Loucy (cell line): Measurements from ENCODE around the gene FAM131A.

Experiments
- H2AFZ ChIP-seq: fragments of 200-600 bp; sonication (generic); 2 replicates; pipeline ENCODE4 v1.6.0; 2016; ENCODE audit warnings: antibody characterized with exemption, mild to moderate bottlenecking, low read length, moderate library complexity
- H3F3A ChIP-seq: fragments of 200-600 bp; 2 replicates; pipeline ENCODE4 v1.6.0; 2016; ENCODE audit warnings: antibody characterized with exemption, low read depth, mild to moderate bottlenecking
- H3K27me3 ChIP-seq: fragments of 200-600 bp; sonication (generic); 2 replicates; pipeline ENCODE4 v1.6.1; 2014; ENCODE audit warnings: low read length, mild to moderate bottlenecking; ENCODE audit not compliant: insufficient read depth, poor library complexity, severe bottlenecking
- H3K36me3 ChIP-seq: fragments of 200-600 bp; sonication (generic); 2 replicates; pipeline ENCODE4 v1.6.1; 2016; ENCODE audit warnings: low read length; ENCODE audit not compliant: insufficient read depth
- H3K4me1 ChIP-seq: fragments of 200-600 bp; sonication (generic); 2 replicates; pipeline ENCODE4 v1.5.1; 2014; ENCODE audit warnings: low read length, mild to moderate bottlenecking; ENCODE audit not compliant: insufficient read depth, poor library complexity, severe bottlenecking
- H3K4me2 ChIP-seq: fragments of 200-600 bp; sonication (generic); 2 replicates; pipeline ENCODE4 v1.6.0; 2014; ENCODE audit warnings: antibody characterized with exemption, low read length, low read depth, mild to moderate bottlenecking; ENCODE audit not compliant: poor library complexity, severe bottlenecking
- H3K4me3 ChIP-seq: fragments of 200-600 bp; sonication (generic); 2 replicates; pipeline ENCODE4 v1.5.1; 2014; ENCODE audit warnings: low read length, mild to moderate bottlenecking, mixed read lengths; ENCODE audit not compliant: poor library complexity, severe bottlenecking
- H3K79me2 ChIP-seq: fragments of 200-600 bp; sonication (generic); 2 replicates; pipeline ENCODE4 v1.6.1; 2014; ENCODE audit warnings: low read length; ENCODE audit not compliant: insufficient read depth
- H3K9ac ChIP-seq: fragments of 200-600 bp; sonication (generic); 2 replicates; pipeline ENCODE4 v1.6.0; 2014; ENCODE audit warnings: mild to moderate bottlenecking, low read depth, low read length, moderate library complexity; ENCODE audit not compliant: poor library complexity, severe bottlenecking
- H3K9me2 ChIP-seq: fragments of 200-600 bp; sonication (generic); replicated peaks from 2 replicates; pipeline ENCODE4 v1.6.1; 2016; ENCODE audit warnings: low read depth, low read length, mixed read lengths
- H3K9me3 ChIP-seq: fragments of 200-600 bp; sonication (generic); 2 replicates; pipeline ENCODE4 v1.6.1; 2014; ENCODE audit warnings: mild to moderate bottlenecking, antibody characterized with exemption, low read length, low read depth; ENCODE audit not compliant: insufficient read depth
- H4K20me1 ChIP-seq: fragments of 200-600 bp; sonication (generic); 2 replicates; pipeline ENCODE4 v1.6.0; 2014; ENCODE audit warnings: antibody characterized with exemption, low read length, mild to moderate bottlenecking; ENCODE audit not compliant: insufficient read depth, poor library complexity, severe bottlenecking
- EZH2phosphoT487 ChIP-seq: fragments of 200-600 bp; IDR thresholded peaks from 2 replicates; pipeline ENCODE4 v1.6.1; 2018; ENCODE audit warnings: antibody characterized with exemption, mild to moderate bottlenecking, moderate library complexity, borderline replicate concordance
- TF ChIP-seq, protein P1 (sequence below): fragments of 200-600 bp; sonication (generic); conservative IDR thresholded peaks from 2 replicates; pipeline ENCODE4 v1.5.1; 2014; ENCODE audit warnings: mild to moderate bottlenecking, antibody characterized with exemption, low read length

Gene FAM131A

DNA sequence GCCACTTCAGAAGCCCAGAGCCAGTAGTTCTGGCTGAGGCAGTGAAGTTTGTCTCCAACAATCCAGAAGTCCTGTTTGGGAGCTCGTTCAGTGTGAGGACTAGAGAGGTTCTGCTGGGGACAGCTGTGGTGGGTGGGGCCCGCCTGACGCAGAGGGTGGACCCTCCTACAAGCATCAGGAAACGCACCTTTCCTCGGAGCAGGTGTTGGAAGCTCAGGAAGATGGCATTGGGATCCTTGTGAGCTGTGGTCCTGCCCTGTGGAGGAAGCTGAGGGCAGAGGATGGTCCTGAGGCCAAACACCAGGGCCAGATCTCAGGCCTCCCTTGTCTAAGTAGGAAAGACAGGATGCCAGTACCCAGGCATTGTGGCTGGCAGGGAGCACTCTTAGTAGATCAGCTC is 35.5 kb downstream of the FAM131A start:
- no peak overlapping the region for H3K9ac ChIP-seq
- TF ChIP-seq, protein P1, sequence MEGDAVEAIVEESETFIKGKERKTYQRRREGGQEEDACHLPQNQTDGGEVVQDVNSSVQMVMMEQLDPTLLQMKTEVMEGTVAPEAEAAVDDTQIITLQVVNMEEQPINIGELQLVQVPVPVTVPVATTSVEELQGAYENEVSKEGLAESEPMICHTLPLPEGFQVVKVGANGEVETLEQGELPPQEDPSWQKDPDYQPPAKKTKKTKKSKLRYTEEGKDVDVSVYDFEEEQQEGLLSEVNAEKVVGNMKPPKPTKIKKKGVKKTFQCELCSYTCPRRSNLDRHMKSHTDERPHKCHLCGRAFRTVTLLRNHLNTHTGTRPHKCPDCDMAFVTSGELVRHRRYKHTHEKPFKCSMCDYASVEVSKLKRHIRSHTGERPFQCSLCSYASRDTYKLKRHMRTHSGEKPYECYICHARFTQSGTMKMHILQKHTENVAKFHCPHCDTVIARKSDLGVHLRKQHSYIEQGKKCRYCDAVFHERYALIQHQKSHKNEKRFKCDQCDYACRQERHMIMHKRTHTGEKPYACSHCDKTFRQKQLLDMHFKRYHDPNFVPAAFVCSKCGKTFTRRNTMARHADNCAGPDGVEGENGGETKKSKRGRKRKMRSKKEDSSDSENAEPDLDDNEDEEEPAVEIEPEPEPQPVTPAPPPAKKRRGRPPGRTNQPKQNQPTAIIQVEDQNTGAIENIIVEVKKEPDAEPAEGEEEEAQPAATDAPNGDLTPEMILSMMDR = no peak
- TF ChIP-seq EZH2phosphoT487 = no peak
- peaks cover 9% of the 10 kb centered on the region; the same call in 1 of the 2 replicates for H3K36me3 ChIP-seq
- H3K9me3 ChIP-seq = no peaks in the 10 kb centered on the region
- no peaks in the 10 kb centered on the region for H3K27me3 ChIP-seq
- no peak overlapping the region for H3K4me3 ChIP-seq
- H3K4me2 ChIP-seq = no peak overlapping the region
- no peaks in the 10 kb centered on the region for H3F3A ChIP-seq
- H2AFZ ChIP-seq = no peak overlapping the region
- no peaks in the 10 kb centered on the region for H3K9me2 ChIP-seq
- peaks cover 3% of the 10 kb centered on the region for H3K4me1 ChIP-seq
- no peaks in the 10 kb centered on the region for H3K79me2 ChIP-seq
- H4K20me1 ChIP-seq = no peaks in the 10 kb centered on the region

DNA sequence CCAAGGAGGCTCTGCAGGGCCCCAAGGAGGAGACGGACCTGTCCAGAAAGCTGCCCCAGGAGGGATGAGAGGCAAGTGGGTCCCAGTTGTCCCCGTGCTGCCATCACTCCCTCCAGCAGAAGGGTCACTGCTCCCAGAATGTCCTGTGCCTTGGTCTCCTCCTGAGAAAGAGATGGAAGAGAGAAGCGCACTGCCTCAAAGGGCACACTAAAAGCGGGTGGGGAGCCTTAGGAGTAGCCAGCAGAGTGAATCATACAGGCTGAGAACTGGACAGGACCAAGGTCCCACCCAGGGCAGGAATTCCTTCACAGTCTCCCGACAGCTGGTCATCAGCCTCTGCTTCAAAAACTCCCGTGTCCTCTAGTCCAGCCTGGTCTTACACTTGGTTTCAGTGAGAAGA is 36.0 kb downstream of the FAM131A start:
- no peak overlapping the region for H3K9ac ChIP-seq
- H3K9me2 ChIP-seq = no peaks in the 10 kb centered on the region
- H3K9me3 ChIP-seq = no peaks in the 10 kb centered on the region
- peaks cover 3% of the 10 kb centered on the region for H3K4me1 ChIP-seq
- H3F3A ChIP-seq = no peaks in the 10 kb centered on the region
- H3K36me3 ChIP-seq = peaks cover 4% of the 10 kb centered on the region; the same call in 1 of the 2 replicates
- no peak overlapping the region for H2AFZ ChIP-seq
- no peaks in the 10 kb centered on the region for H3K79me2 ChIP-seq
- TF ChIP-seq, protein P1 = no peak
- no peak for TF ChIP-seq EZH2phosphoT487
- H3K27me3 ChIP-seq = no peaks in the 10 kb centered on the region
- H3K4me3 ChIP-seq = no peak overlapping the region
- H4K20me1 ChIP-seq = no peaks in the 10 kb centered on the region
- no peak overlapping the region for H3K4me2 ChIP-seq

DNA sequence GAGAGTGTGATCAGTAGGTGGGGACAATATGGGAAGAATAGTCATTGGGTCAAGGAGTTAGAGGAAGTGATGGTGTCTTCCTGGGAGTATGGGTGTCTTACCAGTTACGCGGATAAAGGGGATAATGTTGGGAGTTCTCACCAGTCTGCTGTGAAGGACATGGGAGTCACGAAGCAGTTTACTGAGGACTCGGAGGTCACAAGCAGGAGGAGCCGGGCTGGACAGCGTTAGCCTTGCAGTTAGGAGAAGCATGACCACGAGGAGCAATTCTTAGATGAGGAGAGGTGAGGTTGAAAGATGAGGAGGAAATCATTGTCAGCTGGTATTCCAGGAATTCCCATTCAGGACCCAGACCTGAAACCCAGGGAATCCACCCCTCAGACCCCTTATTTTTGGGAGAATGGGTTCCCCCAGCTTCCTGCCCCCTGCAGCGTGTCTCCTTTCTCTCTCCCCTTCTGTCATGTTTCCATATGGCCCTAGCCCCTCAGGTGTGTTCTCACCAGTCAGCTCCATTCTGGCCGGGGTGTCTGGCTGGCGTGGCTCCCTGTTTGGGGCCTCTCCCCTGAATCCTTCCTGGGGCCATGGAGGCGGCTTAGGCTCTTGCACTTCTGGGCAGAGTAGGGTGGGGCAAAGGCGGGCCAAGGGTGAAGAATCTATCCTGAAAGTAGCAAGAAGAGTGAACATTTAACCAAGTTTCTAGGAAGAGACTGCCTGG is 38.5 kb downstream of the FAM131A start:
- TF ChIP-seq, protein P1 = no peak
- TF ChIP-seq EZH2phosphoT487 = no peak
- no peaks in the 10 kb centered on the region for H3K36me3 ChIP-seq
- no peaks in the 10 kb centered on the region for H3K9me3 ChIP-seq
- no peaks in the 10 kb centered on the region for H4K20me1 ChIP-seq
- H3K9me2 ChIP-seq = no peaks in the 10 kb centered on the region
- H3F3A ChIP-seq = no peaks in the 10 kb centered on the region
- no peaks in the 10 kb centered on the region for H3K79me2 ChIP-seq
- H3K4me1 ChIP-seq = peaks cover 3% of the 10 kb centered on the region
- H3K4me3 ChIP-seq = no peak overlapping the region
- no peaks in the 10 kb centered on the region for H3K27me3 ChIP-seq
- H3K9ac ChIP-seq = no peak overlapping the region
- H3K4me2 ChIP-seq = no peak overlapping the region
- H2AFZ ChIP-seq = no peak overlapping the region
